Gastroesophageal sphincter (tissue), 4 donors: ENCODE measurements around the gene FKBP10. TPM values are rescaled to one million over a fixed set of nuclear protein-coding genes. Genes with fewer than 3 reads are reported as not detected.
"Not testable (repeated sequence)": the region's sequence is repeated elsewhere in the genome, so short reads cannot be mapped to it uniquely, and the experiment has no call there.

Experiments used
- ATAC-seq: fragments of 150-250 bp; one replicate; pipeline ENCODE4 v1.9.1; 2016; ENCODE audit warnings: mild to moderate bottlenecking, moderate library complexity
- H3K27ac ChIP-seq, 4 donors: fragments of 200-600 bp; sonication (generic) in 3 of 4; 1 replicate in 3 of 4; 2 replicates in 1 of 4; pipeline ENCODE4 v1.5.1; 2016 to 2019
- H3K27me3 ChIP-seq: fragments of 200-600 bp; sonication (generic); one replicate; pipeline ENCODE4 v1.5.1; 2019
- H3K36me3 ChIP-seq, 2 donors: fragments of 200-600 bp; sonication (generic); one replicate each; pipeline ENCODE4 v1.5.1; 2019; ENCODE audit warnings: control low read depth in 1 of 2
- H3K4me1 ChIP-seq, 3 donors: fragments of 200-600 bp; sonication (generic); 1 replicate in 2 of 3; 2 replicates in 1 of 3; pipeline ENCODE4 v1.5.1; 2016 to 2019; ENCODE audit warnings: control low read depth in 2 of 3
- H3K4me3 ChIP-seq, 2 donors: fragments of 200-600 bp; sonication (generic); one replicate each; pipeline ENCODE4 v1.5.1; 2019; ENCODE audit warnings: mild to moderate bottlenecking in 1 of 2, moderate library complexity in 1 of 2
- H3K9me3 ChIP-seq, 3 donors: fragments of 200-600 bp; sonication (generic); one replicate each; pipeline ENCODE4 v1.5.1; 2017 to 2019; ENCODE audit warnings: control low read depth in 2 of 3
- EP300 ChIP-seq: sonication (generic); formaldehyde crosslinking; IDR thresholded peaks from one replicate; pipeline ENCODE4 v1.6.1; 2017; ENCODE audit warnings: antibody characterized with exemption, mild to moderate bottlenecking
- POLR2A ChIP-seq, 2 donors: fragments of 450-650 bp; IDR thresholded peaks; one replicate each; pipeline ENCODE4 v1.6.1; 2017; ENCODE audit warnings: antibody characterized with exemption in 2 of 2, mild to moderate bottlenecking in 2 of 2, moderate library complexity in 1 of 2
- POLR2AphosphoS5 ChIP-seq: sonication (generic); formaldehyde crosslinking; IDR thresholded peaks from one replicate; pipeline ENCODE4 v1.6.1; 2017; ENCODE audit warnings: antibody characterized with exemption
- WGBS, 2 donors: methylation state at CpG; one replicate each; pipeline ENCODE4 v1.1.5; 2018; ENCODE audit warnings: low coverage in 1 of 2; 5-methylcytosine and 5-hydroxymethylcytosine counted together
- total RNA-seq, 4 donors: library from RNA; depleted of rRNA; stranded (reverse); fragments of >200 nt; gene quantifications; one replicate each; pipeline ENCODE4 v1.1.0, GENCODE V29; 2016
- TF ChIP-seq, protein P1 (sequence below), 4 experiments: fragments of 200-600 bp in 2 of 4; fragments of 450-650 bp in 2 of 4; sonication (generic) in 1 of 4; IDR thresholded peaks; one replicate each; pipeline ENCODE4 v1.5.1; 2017 to 2019; ENCODE audit warnings: antibody characterized with exemption in 4 of 4, mild to moderate bottlenecking in 2 of 4, moderate library complexity in 2 of 4

The FKBP10 gene
- total RNA-seq, 4 donors from 2014 or later: 33.7 to 43.2 (median 38.2) TPM

DNA sequence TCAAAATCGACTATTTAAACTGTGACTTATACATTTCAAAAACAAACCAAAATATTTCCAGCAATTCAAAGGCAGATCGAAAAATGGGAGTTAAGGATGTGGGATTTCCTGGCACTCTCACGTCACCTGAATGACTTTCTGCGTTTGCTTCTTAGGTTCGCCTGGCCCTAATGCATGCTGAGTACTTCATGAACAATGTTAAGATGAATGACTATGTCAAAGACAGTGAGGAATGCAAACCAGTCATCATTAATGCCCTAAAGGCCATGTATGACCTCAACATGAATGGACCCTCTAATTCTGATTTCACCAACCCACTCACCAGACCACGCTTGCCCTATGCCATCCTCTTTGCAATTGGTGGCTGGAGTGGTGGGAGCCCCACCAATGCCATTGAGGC is 32.2 kb downstream of the FKBP10 start:
- Histone ChIP-seq H3K27me3 (no peaks in the 10 kb centered on the region), H3K4me3 (no peak overlapping the region), H3K9me3 (no peaks in the 10 kb centered on the region), H3K4me1 (peaks cover 0 to 19% (median 9%) of the 10 kb centered on the region in 3 donors), H3K27ac (no peak overlapping the region), H3K36me3 (no peaks in the 10 kb centered on the region)
- 88 to 95% methylated on average over 5 of the region's 6 CpGs for WGBS, 2 donors
- TF ChIP-seq POLR2A (IDR thresholded peaks at IDR 0.05) (no peak), EP300 (no peak), POLR2AphosphoS5 (no peak)
- TF ChIP-seq, protein P1, sequence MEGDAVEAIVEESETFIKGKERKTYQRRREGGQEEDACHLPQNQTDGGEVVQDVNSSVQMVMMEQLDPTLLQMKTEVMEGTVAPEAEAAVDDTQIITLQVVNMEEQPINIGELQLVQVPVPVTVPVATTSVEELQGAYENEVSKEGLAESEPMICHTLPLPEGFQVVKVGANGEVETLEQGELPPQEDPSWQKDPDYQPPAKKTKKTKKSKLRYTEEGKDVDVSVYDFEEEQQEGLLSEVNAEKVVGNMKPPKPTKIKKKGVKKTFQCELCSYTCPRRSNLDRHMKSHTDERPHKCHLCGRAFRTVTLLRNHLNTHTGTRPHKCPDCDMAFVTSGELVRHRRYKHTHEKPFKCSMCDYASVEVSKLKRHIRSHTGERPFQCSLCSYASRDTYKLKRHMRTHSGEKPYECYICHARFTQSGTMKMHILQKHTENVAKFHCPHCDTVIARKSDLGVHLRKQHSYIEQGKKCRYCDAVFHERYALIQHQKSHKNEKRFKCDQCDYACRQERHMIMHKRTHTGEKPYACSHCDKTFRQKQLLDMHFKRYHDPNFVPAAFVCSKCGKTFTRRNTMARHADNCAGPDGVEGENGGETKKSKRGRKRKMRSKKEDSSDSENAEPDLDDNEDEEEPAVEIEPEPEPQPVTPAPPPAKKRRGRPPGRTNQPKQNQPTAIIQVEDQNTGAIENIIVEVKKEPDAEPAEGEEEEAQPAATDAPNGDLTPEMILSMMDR (IDR thresholded peaks at IDR 0.05): no peak
- ATAC-seq: no peak

DNA sequence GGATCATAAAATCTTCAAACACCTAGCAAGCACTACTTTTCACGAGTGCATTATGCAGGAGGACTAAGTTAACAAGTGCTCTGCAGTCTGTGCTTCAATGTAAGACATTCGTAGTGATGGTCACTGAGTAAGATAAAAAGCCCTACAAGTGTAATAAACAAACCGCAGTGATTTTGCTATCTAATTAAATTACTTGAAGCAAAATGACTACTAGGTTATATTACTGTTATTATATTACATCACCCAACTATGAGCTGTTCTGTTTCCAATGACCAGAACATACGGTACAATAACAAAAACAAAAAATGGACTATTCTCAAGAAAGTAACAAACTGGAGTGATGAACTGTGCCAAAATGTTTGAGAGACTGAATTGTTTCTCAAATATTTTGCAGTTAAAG is 36.0 kb downstream of the FKBP10 start:
- no peaks in the 10 kb centered on the region for H3K9me3 ChIP-seq
- H3K27me3 ChIP-seq: no peaks in the 10 kb centered on the region
- H3K36me3 ChIP-seq: peaks cover 0 to 21% of the 10 kb centered on the region in 2 donors
- H3K4me1 ChIP-seq: peaks cover 0 to 35% (median 9%) of the 10 kb centered on the region in 3 donors
- peak overlapping the region in 2 of 4 donors; percentile 35 to 57 for H3K27ac ChIP-seq
- ATAC-seq: no peak
- H3K4me3 ChIP-seq: no peak overlapping the region
- WGBS, 2 donors: 13 to 36% methylated on average over 4 of the region's 4 CpGs
- TF ChIP-seq POLR2A (IDR thresholded peaks at IDR 0.05) (no peak), EP300 (no peak)

DNA sequence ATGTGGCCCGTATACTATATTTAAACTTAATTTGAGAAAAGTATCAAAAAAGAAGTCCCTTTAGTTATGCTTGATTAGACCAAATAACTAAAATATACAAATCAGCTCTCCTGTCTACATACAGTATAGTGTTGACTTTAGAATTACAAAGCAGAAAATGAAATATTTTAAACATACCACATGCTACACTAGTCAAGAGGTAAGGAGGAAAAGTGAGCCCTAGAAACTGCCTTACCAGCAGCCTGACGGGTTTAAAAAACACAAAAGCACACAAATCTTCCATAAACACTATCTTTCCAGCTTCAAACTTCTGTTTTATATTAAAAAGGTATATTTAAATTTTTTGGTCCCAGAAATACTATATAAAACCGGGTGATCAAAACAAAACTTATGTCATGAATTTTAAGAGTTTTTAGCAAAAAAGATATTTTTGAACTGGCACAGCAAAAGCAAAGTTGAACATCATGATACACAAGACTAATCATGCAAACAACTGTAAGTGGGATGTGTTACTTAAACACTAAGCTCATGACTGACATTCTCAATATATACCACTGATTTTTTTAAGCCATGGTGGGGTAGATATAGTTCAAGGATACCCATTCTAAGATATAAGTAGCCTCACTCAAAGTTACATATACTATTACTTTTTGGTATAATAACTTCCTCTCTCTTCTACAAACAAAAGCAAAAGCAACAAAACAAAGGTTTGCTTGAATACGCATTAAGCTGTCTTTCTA is 36.6 kb downstream of the FKBP10 start:
- 55 to 69% methylated on average over 4 of the region's 4 CpGs for WGBS, 2 donors
- H3K4me1 ChIP-seq: peaks cover 0 to 41% (median 9%) of the 10 kb centered on the region in 3 donors
- peaks cover 0 to 28% of the 10 kb centered on the region in 2 donors for H3K36me3 ChIP-seq
- ATAC-seq: no peak
- H3K9me3 ChIP-seq: no peaks in the 10 kb centered on the region
- peak overlapping the region in 2 of 4 donors; percentile 35 to 57 for H3K27ac ChIP-seq
- TF ChIP-seq POLR2A (IDR thresholded peaks at IDR 0.05) (no peak), EP300 (no peak), POLR2AphosphoS5 (no peak)
- TF ChIP-seq, protein P1 (IDR thresholded peaks at IDR 0.05): no peak
- no peaks in the 10 kb centered on the region for H3K27me3 ChIP-seq
- no peak overlapping the region for H3K4me3 ChIP-seq

DNA sequence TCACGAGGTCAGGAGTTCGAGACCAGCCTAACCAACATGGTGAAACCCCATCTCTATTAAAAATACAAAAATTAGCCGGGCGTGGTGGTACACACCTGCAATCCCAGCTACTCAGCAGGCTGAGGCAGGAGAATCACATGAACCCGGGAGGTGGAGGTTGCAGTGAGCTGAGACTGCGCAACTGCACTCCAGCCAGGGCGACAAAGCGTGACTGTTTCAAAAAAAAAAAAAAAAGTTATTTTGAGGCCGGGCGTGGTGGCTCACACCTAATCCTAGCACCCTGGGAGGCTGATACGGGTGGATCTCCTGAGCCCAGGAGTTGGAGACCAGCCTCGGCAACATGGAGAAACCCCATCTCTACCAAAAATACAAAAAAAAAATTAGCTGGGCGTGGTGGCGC is 38.6 kb downstream of the FKBP10 start:
- not testable (repeated sequence) for ATAC-seq, H3K4me3 ChIP-seq, H3K27ac ChIP-seq, H3K9me3 ChIP-seq, H3K27me3 ChIP-seq
- 82 to 98% methylated on average over 2 to 8 of the region's 14 CpGs for WGBS, 2 donors
- Histone ChIP-seq H3K36me3 (peaks cover 0 to 35% of the 10 kb centered on the region in 2 donors), H3K4me1 (peaks cover 0 to 41% (median 9%) of the 10 kb centered on the region in 3 donors)

DNA sequence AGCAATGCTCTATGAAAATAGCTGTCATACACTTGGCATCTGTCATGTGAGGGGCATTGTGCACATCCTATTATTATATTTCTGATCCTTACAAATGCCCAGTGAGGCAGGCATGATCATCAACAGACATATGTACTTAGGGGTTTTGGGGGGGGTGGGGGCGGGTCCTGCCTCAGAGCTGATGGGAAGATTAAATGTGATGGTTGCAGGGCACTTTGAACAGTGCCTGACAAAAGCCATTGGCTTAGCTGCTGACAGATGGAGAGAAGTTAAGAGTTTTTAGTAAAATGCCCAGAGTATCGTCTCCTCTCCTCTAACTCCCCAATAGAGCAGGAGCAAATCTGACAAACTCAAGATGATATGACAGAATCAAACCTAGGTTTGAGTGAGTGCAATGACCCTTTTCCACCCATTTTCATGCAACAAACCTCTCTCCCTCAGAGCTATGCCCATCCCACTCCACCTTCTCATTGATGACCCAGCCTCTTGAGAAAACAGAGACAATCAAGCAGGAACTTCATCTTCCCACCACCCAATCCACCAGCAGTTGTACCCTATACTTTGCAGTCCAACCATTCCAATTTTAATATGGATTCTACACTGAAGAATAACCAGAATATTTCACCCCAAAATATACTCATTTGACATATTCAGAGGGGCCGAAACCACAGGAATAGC is 47.6 kb downstream of the FKBP10 start:
- no peak for ATAC-seq
- Histone ChIP-seq H3K27ac (no peak overlapping the region), H3K27me3 (no peaks in the 10 kb centered on the region), H3K36me3 (peaks cover 0 to 7% of the 10 kb centered on the region in 2 donors), H3K4me3 (no peak overlapping the region), H3K9me3 (no peaks in the 10 kb centered on the region), H3K4me1 (peaks cover 7 to 51% (median 11%) of the 10 kb centered on the region in 3 donors)
- no peak for TF ChIP-seq EP300
- no peak for TF ChIP-seq POLR2A (IDR thresholded peaks at IDR 0.05)
- no peak for TF ChIP-seq POLR2AphosphoS5
- TF ChIP-seq, protein P1 (IDR thresholded peaks at IDR 0.05): no peak
- 87 to 100% methylated on average over 1 to 2 of the region's 3 CpGs for WGBS, 2 donors
